ENCODE data around the gene TTC7B.

Gene TTC7B

DNA sequence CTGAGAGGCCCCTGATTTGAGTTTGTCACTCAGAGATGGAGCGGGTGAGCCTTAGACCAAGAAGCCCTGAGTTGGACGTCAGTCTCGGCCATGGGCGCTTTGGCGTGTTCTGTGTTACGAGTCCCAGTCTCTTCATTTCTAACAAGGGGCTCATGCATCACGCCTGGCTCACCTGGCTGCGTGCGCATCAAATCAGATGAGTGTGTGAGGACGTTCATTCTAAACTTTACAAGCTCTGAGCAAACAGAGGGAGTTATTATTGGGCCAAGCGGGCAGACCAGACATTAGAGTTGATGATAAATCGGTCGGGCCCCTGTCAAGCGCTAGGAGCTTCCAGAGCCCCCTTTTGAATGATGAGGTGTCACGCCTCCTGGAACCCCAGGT, 302.2 kb downstream of the TTC7B start:
- H3K36me3 ChIP-seq (ENCODE audit: control insufficient read depth, insufficient read depth, low read length), result no peaks in the 10 kb centered on the region
- H3K4me1 ChIP-seq (ENCODE audit: control insufficient read depth, insufficient read depth, low read length), result peaks cover 42% of the 10 kb centered on the region
- H3K4me3 ChIP-seq (ENCODE audit: insufficient read depth, low read depth, low read length), result no peak overlapping the region
- WGBS, 2 experiments, result 87 to 88% methylated on average over 15 of the region's 15 CpGs
- no peak overlapping the region for H3K27ac ChIP-seq (ENCODE audit: insufficient read depth, low read depth, low read length, poor library complexity, severe bottlenecking)
- no peaks in the 10 kb centered on the region for H3K27me3 ChIP-seq (ENCODE audit: control insufficient read depth, insufficient read depth, low read length, poor library complexity, severe bottlenecking)
- H3K9me3 ChIP-seq (ENCODE audit: control insufficient read depth, low read length), result no peaks in the 10 kb centered on the region

DNA sequence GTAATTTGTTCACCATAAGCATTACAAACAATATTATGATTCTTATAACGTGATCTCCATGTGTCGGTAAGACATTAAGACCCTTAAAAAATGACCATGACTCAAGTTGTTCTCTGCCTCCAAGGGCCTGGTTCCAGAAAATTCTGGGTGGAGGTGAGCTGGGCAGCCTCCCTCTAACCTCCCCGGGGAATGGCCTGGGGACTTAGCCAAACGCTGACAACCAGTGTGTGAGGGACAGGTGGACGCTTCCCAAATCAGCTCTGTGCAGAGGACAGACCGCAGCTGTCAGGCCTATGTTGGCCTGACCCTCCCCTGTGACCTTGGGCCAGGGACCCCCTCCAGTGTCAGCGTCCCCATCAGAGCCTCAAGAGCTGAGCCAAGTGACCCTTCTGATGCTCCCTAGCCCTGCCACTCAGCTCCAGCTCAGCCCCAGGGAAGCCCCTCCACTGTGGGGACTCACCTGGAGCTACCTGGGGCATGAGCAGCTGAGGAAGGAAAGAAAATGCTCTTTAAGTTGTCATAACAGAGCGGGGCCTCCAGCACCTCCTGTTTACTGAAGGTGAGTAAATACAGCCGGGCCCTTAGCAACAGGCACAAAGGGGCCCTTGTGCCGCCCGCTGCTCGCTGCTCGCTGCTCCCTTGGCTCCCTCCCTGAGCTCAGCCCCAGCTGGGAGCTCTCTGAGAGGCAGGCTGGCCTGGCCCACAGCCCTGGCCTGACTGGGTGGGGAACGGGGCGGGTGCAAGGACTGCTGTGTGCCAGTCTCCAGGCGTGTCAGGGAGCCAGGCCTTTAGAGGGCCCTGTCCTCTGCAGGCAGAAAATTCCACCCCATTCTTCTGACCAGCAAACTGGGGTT, 302.8 kb downstream of the TTC7B start:
- Histone ChIP-seq H3K27ac (ENCODE audit: insufficient read depth, low read depth, low read length, poor library complexity, severe bottlenecking) (peak overlapping the region; percentile 81), H3K4me1 (ENCODE audit: control insufficient read depth, insufficient read depth, low read length) (peaks cover 41% of the 10 kb centered on the region), H3K27me3 (ENCODE audit: control insufficient read depth, insufficient read depth, low read length, poor library complexity, severe bottlenecking) (no peaks in the 10 kb centered on the region), H3K9me3 (ENCODE audit: control insufficient read depth, low read length) (no peaks in the 10 kb centered on the region), H3K36me3 (ENCODE audit: control insufficient read depth, insufficient read depth, low read length) (no peaks in the 10 kb centered on the region), H3K4me3 (ENCODE audit: insufficient read depth, low read depth, low read length) (no peak overlapping the region)
- WGBS, 2 experiments, result 54 to 57% methylated on average over 16 of the region's 16 CpGs

DNA sequence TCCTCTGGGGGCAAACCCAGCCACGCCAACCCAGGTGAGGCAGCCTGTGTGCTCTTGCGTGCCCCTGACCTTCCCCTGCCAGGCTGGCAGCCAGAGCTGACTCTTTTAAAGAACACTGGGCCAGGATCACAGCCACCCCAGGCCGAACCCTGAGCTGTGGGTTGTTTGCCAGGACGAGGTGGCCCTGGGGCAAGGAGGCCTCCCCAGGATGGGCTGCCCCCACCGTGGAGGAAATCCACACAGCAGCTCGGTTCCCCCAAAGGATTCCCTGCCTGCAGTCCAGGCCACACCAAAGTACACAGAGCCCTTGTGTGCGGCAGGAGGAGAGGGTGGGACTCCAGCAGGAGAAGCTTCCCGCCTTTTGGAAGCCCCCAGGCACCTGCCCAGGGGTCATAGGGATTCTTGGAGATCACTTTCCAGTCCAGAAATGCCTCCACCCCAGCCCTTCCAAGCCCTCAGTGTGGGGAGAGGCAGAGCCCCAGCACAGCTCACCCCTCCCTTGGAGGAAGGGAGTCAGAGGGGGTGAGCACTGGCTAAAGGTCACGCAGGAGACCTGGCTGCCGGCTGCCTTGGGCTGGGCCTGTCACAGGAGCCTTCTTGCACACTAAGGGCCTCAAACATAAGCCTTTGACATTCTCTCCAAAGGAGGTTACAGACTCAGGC, 303.8 kb downstream of the TTC7B start:
- Histone ChIP-seq H3K27ac (ENCODE audit: insufficient read depth, low read depth, low read length, poor library complexity, severe bottlenecking) (no peak overlapping the region), H3K27me3 (ENCODE audit: control insufficient read depth, insufficient read depth, low read length, poor library complexity, severe bottlenecking) (no peaks in the 10 kb centered on the region), H3K9me3 (ENCODE audit: control insufficient read depth, low read length) (no peaks in the 10 kb centered on the region), H3K4me1 (ENCODE audit: control insufficient read depth, insufficient read depth, low read length) (peaks cover 31% of the 10 kb centered on the region), H3K4me3 (ENCODE audit: insufficient read depth, low read depth, low read length) (no peak overlapping the region), H3K36me3 (ENCODE audit: control insufficient read depth, insufficient read depth, low read length) (no peaks in the 10 kb centered on the region)
- WGBS, 2 experiments, result 79 to 81% methylated on average over 10 of the region's 10 CpGs

DNA sequence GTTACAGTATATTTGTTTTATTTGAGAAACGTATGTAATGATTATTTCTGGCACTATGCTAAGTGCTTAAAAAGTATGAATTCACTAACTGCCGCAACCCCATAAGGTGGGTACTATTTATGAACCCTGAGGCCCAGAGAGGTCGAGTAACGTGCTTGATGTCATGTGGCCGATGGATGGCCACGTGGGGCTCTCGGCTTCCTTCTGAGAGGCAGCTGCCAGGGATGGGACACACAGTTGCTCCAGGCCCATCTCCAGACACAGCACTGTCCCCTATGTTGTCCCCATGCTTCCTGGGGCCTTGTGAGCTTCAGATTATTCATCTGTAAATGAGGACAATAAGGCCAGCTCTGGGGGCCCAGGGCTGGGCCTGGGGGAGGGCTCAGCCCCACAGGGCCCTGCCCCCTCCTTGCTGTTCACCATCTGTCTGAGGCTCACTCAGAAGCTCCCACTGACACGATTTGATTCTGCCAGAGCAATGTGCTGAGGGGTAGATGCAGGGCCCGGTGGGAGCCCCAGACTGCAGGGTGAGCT, 304.4 kb downstream of the TTC7B start:
- no peaks in the 10 kb centered on the region for H3K27me3 ChIP-seq (ENCODE audit: control insufficient read depth, insufficient read depth, low read length, poor library complexity, severe bottlenecking)
- WGBS, 2 experiments, result 71 to 77% methylated on average over 9 of the region's 9 CpGs
- no peak overlapping the region for H3K4me3 ChIP-seq (ENCODE audit: insufficient read depth, low read depth, low read length)
- H3K4me1 ChIP-seq (ENCODE audit: control insufficient read depth, insufficient read depth, low read length), result peaks cover 31% of the 10 kb centered on the region
- no peaks in the 10 kb centered on the region for H3K36me3 ChIP-seq (ENCODE audit: control insufficient read depth, insufficient read depth, low read length)
- no peak overlapping the region for H3K27ac ChIP-seq (ENCODE audit: insufficient read depth, low read depth, low read length, poor library complexity, severe bottlenecking)
- no peaks in the 10 kb centered on the region for H3K9me3 ChIP-seq (ENCODE audit: control insufficient read depth, low read length)

DNA sequence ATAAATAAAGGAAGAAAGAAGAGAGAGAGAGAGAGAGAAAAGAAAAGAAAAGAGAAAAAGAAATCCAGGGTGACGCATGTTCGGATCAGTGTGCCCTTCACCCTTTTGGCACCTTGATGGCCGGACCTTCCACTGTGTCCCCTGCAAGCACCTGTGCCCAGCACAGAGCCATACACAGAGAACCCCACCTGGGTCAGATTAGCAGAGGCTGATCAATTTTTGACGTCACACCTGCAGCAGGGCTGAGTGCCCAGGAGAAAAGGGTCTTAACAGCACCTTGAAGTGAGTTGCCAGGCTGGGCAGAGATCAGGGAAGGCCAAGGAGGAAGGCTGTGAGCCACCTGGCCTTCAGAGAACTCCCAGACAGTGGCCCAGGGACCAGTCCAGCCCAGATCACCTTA, 305.0 kb downstream of the TTC7B start:
- no peak overlapping the region for H3K27ac ChIP-seq (ENCODE audit: insufficient read depth, low read depth, low read length, poor library complexity, severe bottlenecking)
- H3K4me3 ChIP-seq (ENCODE audit: insufficient read depth, low read depth, low read length), result no peak overlapping the region
- no peaks in the 10 kb centered on the region for H3K36me3 ChIP-seq (ENCODE audit: control insufficient read depth, insufficient read depth, low read length)
- H3K27me3 ChIP-seq (ENCODE audit: control insufficient read depth, insufficient read depth, low read length, poor library complexity, severe bottlenecking), result no peaks in the 10 kb centered on the region
- peaks cover 27% of the 10 kb centered on the region for H3K4me1 ChIP-seq (ENCODE audit: control insufficient read depth, insufficient read depth, low read length)
- 90 to 95% methylated on average over 4 of the region's 4 CpGs for WGBS, 2 experiments
- H3K9me3 ChIP-seq (ENCODE audit: control insufficient read depth, low read length), result no peaks in the 10 kb centered on the region

DNA sequence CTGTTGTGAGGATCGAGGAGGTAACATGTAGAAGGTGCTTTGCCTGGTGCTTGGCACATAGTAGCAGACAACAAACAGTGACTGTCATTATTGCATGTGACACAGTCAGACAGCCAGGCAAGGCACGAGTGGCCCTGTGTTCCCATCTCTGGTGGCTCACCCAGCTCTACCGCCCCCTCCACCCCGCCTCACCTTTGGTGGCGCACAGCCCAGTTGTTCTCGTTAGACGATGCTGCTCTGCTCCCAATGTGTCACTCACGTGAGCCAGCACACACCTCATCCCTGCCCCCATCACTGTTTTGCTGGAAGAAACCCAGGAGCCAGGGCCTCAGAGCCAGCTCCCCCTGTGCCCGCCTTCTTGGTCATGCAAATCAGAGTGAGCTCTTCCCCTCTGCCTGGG, 306.1 kb downstream of the TTC7B start:
- Histone ChIP-seq H3K4me1 (ENCODE audit: control insufficient read depth, insufficient read depth, low read length) (peaks cover 27% of the 10 kb centered on the region), H3K27ac (ENCODE audit: insufficient read depth, low read depth, low read length, poor library complexity, severe bottlenecking) (no peak overlapping the region), H3K4me3 (ENCODE audit: insufficient read depth, low read depth, low read length) (no peak overlapping the region), H3K36me3 (ENCODE audit: control insufficient read depth, insufficient read depth, low read length) (no peaks in the 10 kb centered on the region), H3K27me3 (ENCODE audit: control insufficient read depth, insufficient read depth, low read length, poor library complexity, severe bottlenecking) (no peaks in the 10 kb centered on the region), H3K9me3 (ENCODE audit: control insufficient read depth, low read length) (no peaks in the 10 kb centered on the region)
- WGBS, 2 experiments, result 51 to 56% methylated on average over 9 of the region's 9 CpGs

DNA sequence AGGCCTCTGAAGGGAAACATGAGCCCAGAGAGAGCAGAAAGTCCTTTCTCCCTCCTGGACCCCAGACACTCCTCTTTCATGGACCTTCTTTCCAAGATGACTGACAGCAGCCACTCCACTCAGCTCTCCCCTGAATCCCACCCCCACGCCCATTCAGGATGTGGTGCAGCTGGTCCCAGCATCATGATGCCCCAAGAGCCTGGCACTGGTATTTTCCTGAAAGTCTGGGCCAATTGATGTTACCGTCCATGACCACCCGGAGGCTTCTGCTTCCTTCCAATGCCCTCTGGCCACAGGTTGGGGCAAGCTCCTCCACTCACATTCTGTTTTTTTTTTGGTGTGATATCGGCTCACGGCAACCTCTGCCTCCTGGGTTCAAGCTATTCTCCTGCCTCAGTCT, 306.8 kb downstream of the TTC7B start:
- Histone ChIP-seq H3K27ac (ENCODE audit: insufficient read depth, low read depth, low read length, poor library complexity, severe bottlenecking) (no peak overlapping the region), H3K36me3 (ENCODE audit: control insufficient read depth, insufficient read depth, low read length) (no peaks in the 10 kb centered on the region), H3K27me3 (ENCODE audit: control insufficient read depth, insufficient read depth, low read length, poor library complexity, severe bottlenecking) (no peaks in the 10 kb centered on the region), H3K4me3 (ENCODE audit: insufficient read depth, low read depth, low read length) (no peak overlapping the region), H3K4me1 (ENCODE audit: control insufficient read depth, insufficient read depth, low read length) (peaks cover 27% of the 10 kb centered on the region), H3K9me3 (ENCODE audit: control insufficient read depth, low read length) (no peaks in the 10 kb centered on the region)
- 89 to 91% methylated on average over 5 of the region's 5 CpGs for WGBS, 2 experiments

DNA sequence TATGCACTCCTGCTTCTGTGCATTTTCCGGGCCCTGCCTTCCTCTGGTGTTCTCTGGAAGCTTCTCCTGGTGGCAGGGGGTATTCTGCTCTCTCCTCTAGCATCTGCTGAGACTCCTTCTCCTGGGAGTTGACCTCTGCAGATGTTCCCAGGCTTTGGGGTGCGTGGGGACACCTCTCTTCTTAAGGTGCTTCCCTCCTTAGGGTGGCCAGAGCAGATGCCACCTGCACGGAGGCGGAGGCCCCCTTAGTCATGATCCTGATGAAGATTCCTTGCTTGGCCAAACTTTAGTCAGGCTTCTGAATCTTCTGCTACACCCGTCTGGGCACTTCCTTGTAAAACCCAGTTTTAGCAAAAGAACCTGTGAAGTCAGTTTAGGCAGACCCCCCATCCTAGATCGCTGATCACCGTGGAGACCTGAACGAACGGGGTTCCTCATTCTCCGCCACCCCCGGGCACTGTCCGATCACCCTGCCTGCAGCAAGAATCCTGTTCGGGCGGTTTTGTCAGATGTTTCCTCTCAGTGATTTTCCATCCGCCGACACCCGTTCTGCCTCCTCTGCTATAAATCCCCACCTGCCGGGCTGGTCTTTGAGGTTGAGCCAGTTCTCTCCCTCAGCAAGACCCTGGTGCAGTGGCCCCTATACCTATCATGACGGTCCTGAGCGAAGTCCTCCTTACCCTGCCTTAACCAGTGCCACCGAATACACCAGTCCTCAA, 307.5 kb downstream of the TTC7B start:
- Histone ChIP-seq H3K9me3 (ENCODE audit: control insufficient read depth, low read length) (no peaks in the 10 kb centered on the region), H3K4me3 (ENCODE audit: insufficient read depth, low read depth, low read length) (no peak overlapping the region), H3K36me3 (ENCODE audit: control insufficient read depth, insufficient read depth, low read length) (no peaks in the 10 kb centered on the region), H3K27me3 (ENCODE audit: control insufficient read depth, insufficient read depth, low read length, poor library complexity, severe bottlenecking) (no peaks in the 10 kb centered on the region), H3K27ac (ENCODE audit: insufficient read depth, low read depth, low read length, poor library complexity, severe bottlenecking) (no peak overlapping the region), H3K4me1 (ENCODE audit: control insufficient read depth, insufficient read depth, low read length) (peaks cover 25% of the 10 kb centered on the region)
- WGBS, 2 experiments, result 93% methylated on average over 21 of the region's 21 CpGs

DNA sequence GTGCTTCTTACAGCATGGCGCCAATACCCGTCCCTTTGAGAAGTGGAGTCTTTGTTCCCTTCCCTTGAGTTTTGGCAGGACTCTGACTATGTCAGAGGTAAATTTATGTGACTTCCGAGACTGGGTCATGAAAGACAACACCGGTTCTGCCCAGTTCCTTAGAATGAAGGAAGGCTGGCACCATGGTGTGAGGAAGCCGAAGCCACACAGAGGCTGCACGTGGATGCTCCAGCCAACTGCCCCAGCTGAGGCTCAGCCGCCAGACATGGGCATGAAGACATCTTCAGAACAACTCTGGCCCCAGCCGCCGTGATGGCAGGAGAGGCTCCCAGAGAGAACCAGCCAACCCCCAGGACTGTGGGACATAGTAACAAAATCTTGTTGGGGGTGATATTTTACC, 308.2 kb downstream of the TTC7B start:
- Histone ChIP-seq H3K36me3 (ENCODE audit: control insufficient read depth, insufficient read depth, low read length) (no peaks in the 10 kb centered on the region), H3K4me1 (ENCODE audit: control insufficient read depth, insufficient read depth, low read length) (peaks cover 18% of the 10 kb centered on the region), H3K9me3 (ENCODE audit: control insufficient read depth, low read length) (no peaks in the 10 kb centered on the region), H3K4me3 (ENCODE audit: insufficient read depth, low read depth, low read length) (no peak overlapping the region), H3K27ac (ENCODE audit: insufficient read depth, low read depth, low read length, poor library complexity, severe bottlenecking) (no peak overlapping the region), H3K27me3 (ENCODE audit: control insufficient read depth, insufficient read depth, low read length, poor library complexity, severe bottlenecking) (no peaks in the 10 kb centered on the region)
- WGBS, 2 experiments, result 91 to 92% methylated on average over 9 of the region's 9 CpGs

DNA sequence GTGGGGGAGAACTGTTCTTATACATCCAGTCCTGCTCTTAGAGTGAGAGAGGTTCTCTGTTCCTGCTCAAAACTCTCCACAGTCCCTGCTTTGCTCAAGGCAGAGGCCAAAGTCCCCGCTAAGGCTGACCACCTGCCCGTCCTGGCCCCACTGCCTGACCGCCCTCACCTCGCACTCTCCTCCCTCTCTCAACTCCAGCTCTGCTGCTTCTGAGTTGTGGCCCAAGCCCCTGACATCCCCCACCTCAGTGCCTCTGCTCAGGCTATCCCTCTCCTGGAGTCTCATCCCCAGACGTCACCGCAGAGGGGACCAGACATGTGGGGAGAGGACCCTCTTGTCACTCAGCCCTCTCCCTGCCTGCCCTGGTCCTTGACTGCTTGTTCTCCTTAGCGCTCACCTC, 308.8 kb downstream of the TTC7B start:
- 94 to 96% methylated on average over 7 of the region's 7 CpGs for WGBS, 2 experiments
- Histone ChIP-seq H3K27me3 (ENCODE audit: control insufficient read depth, insufficient read depth, low read length, poor library complexity, severe bottlenecking) (no peaks in the 10 kb centered on the region), H3K4me1 (ENCODE audit: control insufficient read depth, insufficient read depth, low read length) (peaks cover 12% of the 10 kb centered on the region)

More for the DNA sequence above, 308.8 kb downstream of the TTC7B start:
- Histone ChIP-seq H3K27ac (ENCODE audit: insufficient read depth, low read depth, low read length, poor library complexity, severe bottlenecking) (no peak overlapping the region), H3K4me3 (ENCODE audit: insufficient read depth, low read depth, low read length) (no peak overlapping the region), H3K9me3 (ENCODE audit: control insufficient read depth, low read length) (no peaks in the 10 kb centered on the region), H3K36me3 (ENCODE audit: control insufficient read depth, insufficient read depth, low read length) (no peaks in the 10 kb centered on the region)
